Superior temporal gyrus (tissue), 1 donor: ENCODE results near the gene DNAH17.
A peak's percentile ranks its signal among the peaks of the same experiment; 100 is the strongest.

Source experiments
- DNase-seq: peaks from one replicate; pipeline ENCODE4 v3.0.0-alpha.2; 2016; ENCODE audit errors: extremely low spot score

The DNAH17 gene

GRCh38 chr17:78544881-78545755 lies 32.1 kb downstream of the DNAH17 start:
- DNase-seq = no peak

- no peak for DNase-seq
These were observed 35.5 kb downstream of the DNAH17 start for GRCh38 chr17:78541488-78542206.

GRCh38 chr17:78539781-78540180 lies 37.4 kb downstream of the DNAH17 start:
- no peak for DNase-seq

- DNase-seq = peak; percentile 35
These were observed 39.0 kb downstream of the DNAH17 start for GRCh38 chr17:78538033-78538776.

- no peak for DNase-seq
These were observed 39.9 kb downstream of the DNAH17 start for GRCh38 chr17:78537217-78537860.

GRCh38 chr17:78535273-78536197 lies 41.7 kb downstream of the DNAH17 start:
- peak; percentile 35 for DNase-seq

- DNase-seq = no peak
These were observed 42.5 kb downstream of the DNAH17 start for GRCh38 chr17:78534492-78535272.

GRCh38 chr17:78532922-78533640 lies 44.1 kb downstream of the DNAH17 start:
- DNase-seq = no peak

GRCh38 chr17:78532311-78532710 lies 44.9 kb downstream of the DNAH17 start:
- no peak for DNase-seq

GRCh38 chr17:78530675-78531074 lies 46.5 kb downstream of the DNAH17 start:
- no peak for DNase-seq

- DNase-seq = peak; percentile 56
These were observed 47.1 kb downstream of the DNAH17 start for GRCh38 chr17:78529871-78530670.

GRCh38 chr17:78529251-78529650 lies 47.9 kb downstream of the DNAH17 start:
- no peak for DNase-seq

- DNase-seq = no peak
These were observed 48.7 kb downstream of the DNAH17 start for GRCh38 chr17:78528541-78528940.

- DNase-seq = no peak
These were observed 49.9 kb downstream of the DNAH17 start for GRCh38 chr17:78527345-78527744.

GRCh38 chr17:78526231-78527025 lies 50.8 kb downstream of the DNAH17 start:
- no peak for DNase-seq

GRCh38 chr17:78525511-78526160 lies 51.6 kb downstream of the DNAH17 start:
- no peak for DNase-seq
